Neuron (in vitro differentiated cells): ENCODE measurements around the gene ASXL3.

Experiments used
- H2AFZ ChIP-seq: one replicate; pipeline ENCODE4 v1.6.1; 2013; ENCODE audit warnings: low read depth, mild to moderate bottlenecking, inconsistent platforms, low read length, moderate library complexity
- H3K27me3 ChIP-seq: one replicate; pipeline ENCODE4 v1.6.1; 2013; ENCODE audit warnings: low read length; ENCODE audit not compliant: insufficient read depth
- H3K36me3 ChIP-seq: one replicate; pipeline ENCODE4 v1.6.1; 2013; ENCODE audit warnings: low read length; ENCODE audit not compliant: insufficient read depth
- H3K4me1 ChIP-seq: one replicate; pipeline ENCODE4 v1.6.1; 2013; ENCODE audit warnings: low read length; ENCODE audit not compliant: insufficient read depth
- H3K4me3 ChIP-seq: 2 replicates; pipeline ENCODE4 v1.5.1; 2013; ENCODE audit warnings: mild to moderate bottlenecking, low read length, moderate library complexity
- H3K9me3 ChIP-seq: one replicate; pipeline ENCODE4 v1.6.1; 2013; ENCODE audit warnings: low read length

Gene ASXL3

GRCh38 chr18:33577685-33578517, at the start of gene ASXL3:
ASXL3 (plus strand) TSS chr18:33578219; CDS start chr18:33578632, 413 bp downstream.
- peak within 1 kb of the TSS; percentile 55 for H3K4me3 ChIP-seq
- peaks cover 28% of the 10 kb centered on the region for H3K4me1 ChIP-seq
- no peaks in the 10 kb centered on the region for H3K27me3 ChIP-seq
- no peaks in the 10 kb centered on the region for H3K9me3 ChIP-seq
- H3K36me3 ChIP-seq: no peaks in the 10 kb centered on the region
- H2AFZ ChIP-seq: peak within 1 kb of the TSS; percentile 56

- no peaks in the 10 kb centered on the region for H3K27me3 ChIP-seq
These were observed 45.0 kb upstream of the ASXL3 start for GRCh38 chr18:33532978-33533377.

GRCh38 chr18:33536904-33537303, 41.1 kb upstream of the ASXL3 start:
- H3K9me3 ChIP-seq: no peaks in the 10 kb centered on the region
- H3K27me3 ChIP-seq: no peaks in the 10 kb centered on the region
- H3K4me3 ChIP-seq: no peak overlapping the region
- H3K4me1 ChIP-seq: peaks cover 6% of the 10 kb centered on the region
- H2AFZ ChIP-seq: no peak overlapping the region
- H3K36me3 ChIP-seq: no peaks in the 10 kb centered on the region

More at GRCh38 chr18:33532978-33533377, 45.0 kb upstream of the ASXL3 start:
- Histone ChIP-seq H3K9me3 (no peaks in the 10 kb centered on the region), H2AFZ (no peak overlapping the region), H3K36me3 (no peaks in the 10 kb centered on the region), H3K4me1 (no peaks in the 10 kb centered on the region), H3K4me3 (no peak overlapping the region)

- no peak overlapping the region for H2AFZ ChIP-seq
- no peak overlapping the region for H3K4me3 ChIP-seq
- no peaks in the 10 kb centered on the region for H3K9me3 ChIP-seq
- no peaks in the 10 kb centered on the region for H3K27me3 ChIP-seq
- peaks cover 6% of the 10 kb centered on the region for H3K4me1 ChIP-seq
- H3K36me3 ChIP-seq: no peaks in the 10 kb centered on the region
These were observed 39.5 kb upstream of the ASXL3 start for GRCh38 chr18:33538418-33539042.

- Histone ChIP-seq H3K4me1 (peaks cover 6% of the 10 kb centered on the region), H3K36me3 (no peaks in the 10 kb centered on the region), H3K9me3 (no peaks in the 10 kb centered on the region), H3K27me3 (no peaks in the 10 kb centered on the region), H2AFZ (no peak overlapping the region), H3K4me3 (no peak overlapping the region)
These were observed 37.6 kb upstream of the ASXL3 start for GRCh38 chr18:33540392-33540791.

- H2AFZ ChIP-seq: no peak overlapping the region
- H3K36me3 ChIP-seq: no peaks in the 10 kb centered on the region
- no peak overlapping the region for H3K4me3 ChIP-seq
These were observed 36.7 kb upstream of the ASXL3 start for GRCh38 chr18:33541316-33541715.

GRCh38 chr18:33556846-33557245, 21.2 kb upstream of the ASXL3 start:
- H2AFZ ChIP-seq: no peak overlapping the region
- no peak overlapping the region for H3K4me3 ChIP-seq
- H3K4me1 ChIP-seq: peaks cover 12% of the 10 kb centered on the region
- no peaks in the 10 kb centered on the region for H3K9me3 ChIP-seq
- H3K36me3 ChIP-seq: no peaks in the 10 kb centered on the region
- H3K27me3 ChIP-seq: no peaks in the 10 kb centered on the region

More at GRCh38 chr18:33541316-33541715, 36.7 kb upstream of the ASXL3 start:
- Histone ChIP-seq H3K4me1 (peaks cover 6% of the 10 kb centered on the region), H3K27me3 (no peaks in the 10 kb centered on the region), H3K9me3 (no peaks in the 10 kb centered on the region)

- Histone ChIP-seq H3K36me3 (no peaks in the 10 kb centered on the region), H3K27me3 (no peaks in the 10 kb centered on the region)
These were observed 20.3 kb upstream of the ASXL3 start for GRCh38 chr18:33557706-33558105.

GRCh38 chr18:33558529-33558928, 19.5 kb upstream of the ASXL3 start:
- H3K36me3 ChIP-seq: no peaks in the 10 kb centered on the region
- H3K4me1 ChIP-seq: peaks cover 12% of the 10 kb centered on the region
- no peak overlapping the region for H2AFZ ChIP-seq
- H3K4me3 ChIP-seq: no peak overlapping the region
- no peaks in the 10 kb centered on the region for H3K27me3 ChIP-seq
- no peaks in the 10 kb centered on the region for H3K9me3 ChIP-seq

More at GRCh38 chr18:33557706-33558105, 20.3 kb upstream of the ASXL3 start:
- Histone ChIP-seq H3K4me3 (no peak overlapping the region), H3K9me3 (no peaks in the 10 kb centered on the region), H3K4me1 (peaks cover 12% of the 10 kb centered on the region), H2AFZ (no peak overlapping the region)

GRCh38 chr18:33560686-33561370, 17.2 kb upstream of the ASXL3 start:
- H2AFZ ChIP-seq: peak overlapping the region; percentile 26
- no peaks in the 10 kb centered on the region for H3K27me3 ChIP-seq
- peaks cover 12% of the 10 kb centered on the region for H3K4me1 ChIP-seq
- H3K36me3 ChIP-seq: no peaks in the 10 kb centered on the region
- H3K9me3 ChIP-seq: peaks cover 1% of the 10 kb centered on the region
- H3K4me3 ChIP-seq: no peak overlapping the region

- Histone ChIP-seq H3K4me1 (peaks cover 12% of the 10 kb centered on the region), H3K27me3 (no peaks in the 10 kb centered on the region), H3K4me3 (no peak overlapping the region), H2AFZ (no peak overlapping the region), H3K36me3 (no peaks in the 10 kb centered on the region), H3K9me3 (peaks cover 1% of the 10 kb centered on the region)
These were observed 15.3 kb upstream of the ASXL3 start for GRCh38 chr18:33562741-33563140.

GRCh38 chr18:33567705-33568104, 10.3 kb upstream of the ASXL3 start:
- Histone ChIP-seq H3K4me3 (no peak overlapping the region), H3K4me1 (peaks cover 15% of the 10 kb centered on the region), H3K27me3 (no peaks in the 10 kb centered on the region), H3K36me3 (no peaks in the 10 kb centered on the region), H3K9me3 (peaks cover 1% of the 10 kb centered on the region), H2AFZ (no peak overlapping the region)
